ENCODE results near the gene SEC16A.

The SEC16A gene

GRCh38 chr9:136459425-136459824, 23.4 kb downstream of the SEC16A start:
- no peak for DNase-seq

DNA sequence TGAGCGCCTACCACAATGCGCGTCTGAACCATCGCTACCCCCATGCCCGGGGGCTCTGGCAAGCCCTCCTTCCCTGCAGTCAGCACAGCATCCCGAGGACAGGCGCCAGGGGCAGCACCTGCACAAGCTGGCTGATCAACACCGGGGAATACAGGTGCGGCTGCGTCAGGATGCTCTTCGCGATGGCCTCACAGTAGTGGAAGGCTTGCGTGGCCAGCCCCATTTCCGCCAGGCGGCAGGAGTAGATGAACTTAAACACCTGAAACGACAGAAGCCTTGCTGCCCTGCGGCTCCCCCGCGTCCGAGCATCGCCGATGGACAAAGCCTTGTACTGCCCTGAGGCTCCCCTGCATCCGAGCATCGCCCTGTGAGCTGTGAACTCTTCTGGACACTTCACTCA, 25.5 kb downstream of the SEC16A start:
- DNase-seq: no peak

DNA sequence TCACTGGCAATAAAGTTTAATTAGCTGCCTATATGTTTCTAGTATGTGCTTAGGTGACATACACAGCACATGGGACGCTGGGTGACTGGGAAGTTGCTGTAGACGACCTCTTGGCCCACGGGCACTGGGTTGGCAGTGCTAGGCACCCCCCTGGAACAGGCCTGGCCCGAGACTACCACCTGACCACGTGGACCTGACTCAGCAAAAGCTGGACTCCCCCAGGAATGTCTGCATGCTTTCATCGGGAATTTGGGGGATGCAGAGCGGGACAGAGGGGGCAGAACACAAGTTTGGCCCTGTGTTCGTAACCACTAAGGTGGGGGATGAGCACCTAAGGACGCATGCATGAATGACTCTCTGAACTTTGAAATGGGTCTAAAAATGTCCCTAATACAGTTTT, 26.6 kb downstream of the SEC16A start:
- DNase-seq: no peak

GRCh38 chr9:136455043-136456002, 27.5 kb downstream of the SEC16A start:
- DNase-seq: no peak

- no peak for DNase-seq
Observed at GRCh38 chr9:136454026-136454796, 28.6 kb downstream of the SEC16A start.

GRCh38 chr9:136453326-136453725, 29.5 kb downstream of the SEC16A start:
- no peak for DNase-seq

DNA sequence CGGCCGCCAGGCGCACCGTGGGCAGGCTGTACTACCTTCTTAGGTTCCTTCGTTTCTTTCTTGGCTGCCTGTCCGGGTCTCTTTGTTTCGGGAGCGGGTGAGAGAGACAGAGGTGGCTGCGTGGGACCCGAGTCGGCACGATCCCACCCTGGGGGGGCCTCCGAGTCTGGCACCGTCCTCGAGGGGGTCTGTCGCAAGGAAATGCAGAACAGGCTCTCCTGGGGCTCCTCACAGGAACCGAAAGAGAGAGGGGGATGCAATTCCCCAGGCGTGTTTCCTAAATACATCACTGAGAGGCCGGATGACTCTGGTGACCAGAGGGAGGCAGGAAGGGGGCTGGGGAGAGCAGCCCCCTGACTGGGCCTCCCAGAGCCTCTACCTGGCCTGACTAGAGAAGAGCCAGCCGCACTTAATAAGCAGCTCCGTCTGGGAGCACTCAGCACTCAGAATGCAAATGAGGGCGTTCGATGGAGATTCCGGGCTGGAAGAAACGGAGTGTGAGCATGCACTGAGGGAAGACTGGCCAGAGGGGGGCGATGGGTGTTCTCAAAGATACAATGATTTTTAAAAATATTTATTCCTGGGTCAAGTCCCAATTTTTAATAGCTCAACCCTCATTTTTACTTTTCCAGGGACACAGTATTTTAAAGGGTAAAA, 31.5 kb downstream of the SEC16A start:
- DNase-seq: no peak

GRCh38 chr9:136448655-136449054, 34.2 kb downstream of the SEC16A start:
- no peak for DNase-seq

DNA sequence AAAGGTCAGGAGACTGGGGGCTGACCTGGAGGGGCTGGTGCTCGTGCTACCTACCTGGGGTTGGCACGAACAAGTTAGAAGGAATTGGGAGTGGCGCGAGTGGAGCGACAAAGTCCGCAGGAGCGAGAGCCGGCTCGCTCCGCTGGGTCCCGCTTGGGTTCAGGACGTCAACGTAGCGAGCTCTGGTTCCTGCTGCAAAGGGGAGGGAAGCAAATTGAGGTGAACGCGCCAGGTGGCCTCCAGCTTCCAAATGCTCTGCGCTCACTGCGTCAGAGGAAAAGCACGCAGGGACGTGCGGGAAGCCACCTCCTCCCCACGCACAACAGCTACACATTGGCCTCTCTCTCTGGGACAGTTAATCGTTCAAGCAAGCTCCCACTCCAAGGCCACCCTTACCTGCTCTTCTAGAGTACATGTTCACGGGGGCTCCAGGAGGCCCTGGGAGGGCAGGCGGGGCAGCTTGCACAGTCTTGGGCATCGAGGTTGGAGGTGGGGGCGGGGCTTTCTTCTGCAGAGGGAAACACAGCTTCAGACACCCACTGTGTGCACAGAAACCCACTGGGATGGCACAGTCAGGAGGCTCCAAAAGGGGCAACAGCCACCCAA, 35.6 kb downstream of the SEC16A start:
- no peak for DNase-seq

- DNase-seq: no peak
Observed at GRCh38 chr9:136445799-136446198, 37.0 kb downstream of the SEC16A start.

GRCh38 chr9:136444102-136444501, 38.7 kb downstream of the SEC16A start:
- no peak for DNase-seq

- no peak for DNase-seq
Observed at GRCh38 chr9:136443687-136444086, 39.2 kb downstream of the SEC16A start.

DNA sequence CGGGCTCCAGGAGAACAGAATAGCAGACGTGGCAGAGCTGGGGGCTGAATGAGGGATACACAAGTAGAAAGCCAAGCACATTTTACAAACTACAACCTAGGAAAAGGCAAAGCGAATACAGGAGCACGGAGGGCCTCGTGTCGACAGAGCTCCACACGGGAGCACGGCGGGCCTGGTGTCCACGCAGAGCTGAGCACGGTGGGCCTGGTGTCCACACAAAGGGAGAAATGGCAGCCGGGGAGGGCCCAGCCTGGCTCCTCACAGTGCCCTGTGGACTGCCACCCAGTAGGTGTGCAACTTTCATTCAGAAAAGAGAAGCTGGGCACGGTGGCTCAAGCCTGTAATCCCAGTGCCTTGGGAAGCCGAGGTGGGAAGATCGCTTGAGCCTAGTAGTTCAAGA, 39.8 kb downstream of the SEC16A start:
- DNase-seq: no peak

DNA sequence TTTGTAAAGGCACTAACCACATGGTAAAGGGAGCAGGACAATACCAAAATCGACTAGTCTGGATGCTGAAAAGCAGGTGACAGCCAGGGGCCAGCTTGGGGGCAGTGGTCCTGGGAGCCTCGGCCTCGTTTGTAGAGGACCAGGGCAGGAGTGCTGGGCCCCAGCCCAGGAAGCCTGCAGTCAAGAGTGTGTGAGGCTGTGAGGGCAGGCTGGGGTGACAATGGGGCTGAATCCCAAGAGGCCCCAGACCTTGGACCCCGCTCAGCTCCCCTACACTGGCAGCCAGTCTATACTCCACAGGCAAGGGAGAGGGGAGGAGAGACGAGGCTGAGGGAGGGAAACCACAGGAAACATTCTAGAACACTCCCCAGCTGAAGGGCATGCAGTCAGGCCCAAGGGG, 40.6 kb downstream of the SEC16A start:
- no peak for DNase-seq

DNA sequence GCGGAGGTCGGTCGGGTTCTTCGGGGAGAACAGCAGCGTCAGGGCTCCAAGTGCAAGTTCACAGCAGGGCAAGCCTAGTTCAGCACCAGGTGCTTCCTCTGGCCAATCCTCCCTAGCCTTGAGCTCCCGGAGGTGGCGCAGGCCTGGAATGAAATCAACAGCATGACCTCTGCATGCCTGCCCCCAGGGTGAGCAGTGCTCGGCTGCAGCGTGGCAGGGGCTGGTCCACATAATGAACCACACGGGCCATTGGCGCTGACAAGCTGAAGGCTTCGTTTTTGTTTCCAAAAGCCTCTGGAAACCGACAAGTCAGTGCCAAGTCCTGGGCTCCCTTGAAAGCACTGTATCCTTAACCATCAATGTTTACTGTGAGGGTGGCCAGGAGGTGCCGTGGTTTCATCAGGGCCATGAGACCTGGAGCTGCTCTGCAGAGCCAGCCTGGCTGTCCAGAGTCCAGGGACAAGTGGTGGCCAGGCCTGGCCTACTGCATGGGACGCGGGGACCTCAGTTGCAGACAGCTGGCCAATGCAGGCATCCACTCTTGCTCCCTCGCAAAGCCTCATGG, 41.1 kb downstream of the SEC16A start:
- no peak for DNase-seq

GRCh38 chr9:136441191-136441680, 41.6 kb downstream of the SEC16A start:
- DNase-seq: no peak

- DNase-seq: peak; percentile 22 to 28
Observed at GRCh38 chr9:136439481-136440408, 43.1 kb downstream of the SEC16A start, which contains the start of gene INPP5E. TSS of gene INPP5E (minus strand) at chr9:136439845. CDS start at chr9:136439419, 426 bp downstream.

DNA sequence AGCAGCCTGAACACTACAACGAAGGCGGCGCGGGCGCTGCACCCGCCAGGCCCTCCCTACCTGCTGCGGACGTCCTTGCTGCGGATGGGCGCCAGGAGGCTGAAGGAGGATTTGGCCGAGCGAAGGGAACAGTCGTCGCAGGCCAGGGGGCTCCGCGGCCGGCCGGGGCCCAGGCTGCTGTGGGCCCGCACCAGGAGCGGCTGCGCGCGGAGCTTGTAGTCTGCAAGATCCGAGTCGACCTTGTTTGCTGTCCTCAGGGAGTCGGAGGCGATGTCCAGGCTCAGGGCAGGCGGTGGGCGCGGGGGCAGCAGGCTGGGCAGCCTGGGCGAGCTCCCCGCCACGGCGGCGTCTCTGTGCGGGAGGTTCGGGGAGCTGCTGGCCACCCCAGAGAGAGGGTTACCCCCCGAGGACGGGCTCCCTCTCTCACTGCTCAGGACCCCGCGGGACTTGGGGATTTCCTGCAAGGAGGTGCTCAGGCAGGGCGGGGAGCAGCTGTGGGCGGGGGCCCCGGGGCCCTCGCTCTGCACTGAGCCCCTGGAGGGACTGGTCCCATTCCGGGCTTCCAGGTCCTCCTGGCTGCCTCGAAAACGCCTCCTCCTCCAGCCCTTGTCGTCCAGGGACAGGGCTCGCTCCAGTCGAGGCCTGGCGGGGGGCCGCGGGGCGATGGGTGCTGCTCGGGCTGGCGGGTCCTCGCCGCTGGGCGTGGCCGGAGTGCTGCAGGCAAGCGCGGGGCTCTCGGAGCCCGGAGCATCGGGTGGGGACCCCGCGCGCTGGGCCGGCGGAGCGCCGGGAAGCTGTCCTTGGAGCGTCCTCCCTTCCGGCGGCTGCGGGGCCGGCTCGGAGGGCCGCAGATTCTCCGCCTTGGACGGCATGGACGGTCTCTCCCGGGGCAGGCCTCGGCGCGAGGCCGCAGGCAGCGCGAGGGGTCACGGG, 44.0 kb downstream of the SEC16A start:
- DNase-seq: peak in 1 of 2 experiments; percentile 42

DNA sequence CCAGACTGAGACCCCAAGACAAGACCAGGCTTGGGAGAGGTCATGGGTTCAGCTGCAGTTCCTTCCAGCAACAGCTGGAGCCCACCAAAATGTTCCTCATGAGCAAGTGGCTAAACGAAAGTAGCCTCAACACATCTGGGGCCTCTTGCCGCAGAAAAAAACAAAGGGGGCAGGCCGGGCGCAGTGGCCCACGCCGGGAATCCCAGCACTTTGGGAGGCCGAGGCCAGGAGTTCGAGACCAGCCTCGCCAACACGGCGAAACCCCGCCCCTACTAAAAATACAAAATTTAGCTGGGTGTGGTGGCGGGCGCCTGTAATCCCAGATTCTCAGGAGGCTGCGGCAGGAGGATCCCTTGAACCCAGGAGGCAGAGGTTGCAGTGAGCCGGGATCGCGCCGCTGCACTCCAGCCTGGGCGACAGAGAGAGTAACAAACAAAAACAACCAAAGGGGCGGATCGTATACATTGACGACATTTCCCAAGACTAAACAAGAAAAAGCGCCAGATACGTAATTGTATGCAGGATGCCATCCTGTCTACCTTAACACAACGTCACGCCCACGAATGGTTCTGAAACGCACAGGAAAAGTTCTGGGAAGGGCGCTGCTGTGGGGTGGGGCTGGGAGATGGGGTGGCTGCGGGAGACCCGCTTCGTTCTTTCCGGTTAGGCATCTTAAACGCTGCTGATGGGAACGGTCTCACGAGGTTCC, 44.8 kb downstream of the SEC16A start:
- DNase-seq: no peak
